ENCODE measurements around the gene TNFRSF18. TPM values are rescaled to one million over a fixed set of nuclear protein-coding genes. Genes with fewer than 3 reads are reported as not detected.

Gene TNFRSF18
- polyA plus RNA-seq, 1 donor (not counting 4 experiments of a cell fraction or from before 2014, with no cell fraction given) = 0.21 TPM

GRCh38 chr1:1204998-1205768 is 1.2 kb downstream of the TNFRSF18 start:
- Histone ChIP-seq H3K79me2 (ENCODE audit: control insufficient read depth, insufficient read depth, low read length) (no peaks in the 10 kb centered on the region), H3K27me3 (ENCODE audit: control insufficient read depth, extremely low read depth, insufficient read depth, low read length) (peaks cover 44% of the 10 kb centered on the region), H3K9me1 (ENCODE audit: control insufficient read depth, extremely low read depth, insufficient read depth, low read length) (no peaks in the 10 kb centered on the region), H2AFZ (ENCODE audit: control insufficient read depth, low read length) (no peak overlapping the region), H3K9me3 (ENCODE audit: control insufficient read depth, low read depth, low read length) (no peaks in the 10 kb centered on the region), H4K20me1 (ENCODE audit: control insufficient read depth, extremely low read depth, insufficient read depth, low read length) (no peaks in the 10 kb centered on the region), H3K36me3 (ENCODE audit: control insufficient read depth in 2 of 2, extremely low read depth in 1 of 2, insufficient read depth in 2 of 2, low read length in 2 of 2) (no peaks in the 10 kb centered on the region), H3K9ac (ENCODE audit: control insufficient read depth, extremely low read depth, insufficient read depth, low read length) (no peak overlapping the region), H3K4me1 (ENCODE audit: control insufficient read depth, extremely low read depth, insufficient read depth, low read length) (peaks cover 6% of the 10 kb centered on the region), H3K4me3 (ENCODE audit: control insufficient read depth in 2 of 3, extremely low read depth in 1 of 3, insufficient read depth in 2 of 3, low read depth in 1 of 3, low read length in 3 of 3) (no peak overlapping the region), H3K4me2 (ENCODE audit: control insufficient read depth, extremely low read depth, insufficient read depth, low read depth, low read length) (no peak overlapping the region), H3K27ac (ENCODE audit: control insufficient read depth, insufficient read depth, low read length) (no peak overlapping the region)
- TF ChIP-seq, protein P1, sequence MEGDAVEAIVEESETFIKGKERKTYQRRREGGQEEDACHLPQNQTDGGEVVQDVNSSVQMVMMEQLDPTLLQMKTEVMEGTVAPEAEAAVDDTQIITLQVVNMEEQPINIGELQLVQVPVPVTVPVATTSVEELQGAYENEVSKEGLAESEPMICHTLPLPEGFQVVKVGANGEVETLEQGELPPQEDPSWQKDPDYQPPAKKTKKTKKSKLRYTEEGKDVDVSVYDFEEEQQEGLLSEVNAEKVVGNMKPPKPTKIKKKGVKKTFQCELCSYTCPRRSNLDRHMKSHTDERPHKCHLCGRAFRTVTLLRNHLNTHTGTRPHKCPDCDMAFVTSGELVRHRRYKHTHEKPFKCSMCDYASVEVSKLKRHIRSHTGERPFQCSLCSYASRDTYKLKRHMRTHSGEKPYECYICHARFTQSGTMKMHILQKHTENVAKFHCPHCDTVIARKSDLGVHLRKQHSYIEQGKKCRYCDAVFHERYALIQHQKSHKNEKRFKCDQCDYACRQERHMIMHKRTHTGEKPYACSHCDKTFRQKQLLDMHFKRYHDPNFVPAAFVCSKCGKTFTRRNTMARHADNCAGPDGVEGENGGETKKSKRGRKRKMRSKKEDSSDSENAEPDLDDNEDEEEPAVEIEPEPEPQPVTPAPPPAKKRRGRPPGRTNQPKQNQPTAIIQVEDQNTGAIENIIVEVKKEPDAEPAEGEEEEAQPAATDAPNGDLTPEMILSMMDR (optimal IDR thresholded peaks at IDR 0.05 in 1 of 3, IDR thresholded peaks at IDR 0.05 in 1 of 3, conservative IDR thresholded peaks at IDR 0.05 in 1 of 3; ENCODE audit: extremely low read depth in 1 of 3, insufficient read depth in 2 of 3, low read length in 3 of 3) = no peak
- no peak for TF ChIP-seq EZH2 (IDR thresholded peaks at IDR 0.05; ENCODE audit: low read length)
- dilution Hi-C loops (cut with MboI; ENCODE audit: extremely low pct_ligation_motif_present, low sequenced_read_pairs) = no loop called here
- DNase-seq (ENCODE audit: low read depth, low spot score) = no peak
- FAIRE-seq = no peak

GRCh38 chr1:1204425-1204920 is 1.9 kb downstream of the TNFRSF18 start:
- DNase-seq (ENCODE audit: low read depth, low spot score) = no peak
- TF ChIP-seq, protein P1 (optimal IDR thresholded peaks at IDR 0.05 in 1 of 3, IDR thresholded peaks at IDR 0.05 in 1 of 3, conservative IDR thresholded peaks at IDR 0.05 in 1 of 3; ENCODE audit: extremely low read depth in 1 of 3, insufficient read depth in 2 of 3, low read length in 3 of 3) = no peak
- TF ChIP-seq EZH2 (IDR thresholded peaks at IDR 0.05; ENCODE audit: low read length) = no peak
- dilution Hi-C loops (cut with MboI; ENCODE audit: extremely low pct_ligation_motif_present, low sequenced_read_pairs) = no loop called here
- no peak overlapping the region for H2AFZ ChIP-seq (ENCODE audit: control insufficient read depth, low read length)
- no peaks in the 10 kb centered on the region for H3K9me1 ChIP-seq (ENCODE audit: control insufficient read depth, extremely low read depth, insufficient read depth, low read length)
- H3K36me3 ChIP-seq (ENCODE audit: control insufficient read depth in 2 of 2, extremely low read depth in 1 of 2, insufficient read depth in 2 of 2, low read length in 2 of 2) = no peaks in the 10 kb centered on the region
- H3K9ac ChIP-seq (ENCODE audit: control insufficient read depth, extremely low read depth, insufficient read depth, low read length) = no peak overlapping the region
- no peaks in the 10 kb centered on the region for H4K20me1 ChIP-seq (ENCODE audit: control insufficient read depth, extremely low read depth, insufficient read depth, low read length)
- H3K4me2 ChIP-seq (ENCODE audit: control insufficient read depth, extremely low read depth, insufficient read depth, low read depth, low read length) = no peak overlapping the region
- H3K4me1 ChIP-seq (ENCODE audit: control insufficient read depth, extremely low read depth, insufficient read depth, low read length) = peaks cover 6% of the 10 kb centered on the region
- H3K79me2 ChIP-seq (ENCODE audit: control insufficient read depth, insufficient read depth, low read length) = no peaks in the 10 kb centered on the region
- no peak overlapping the region for H3K27ac ChIP-seq (ENCODE audit: control insufficient read depth, insufficient read depth, low read length)
- H3K4me3 ChIP-seq (ENCODE audit: control insufficient read depth in 2 of 3, extremely low read depth in 1 of 3, insufficient read depth in 2 of 3, low read depth in 1 of 3, low read length in 3 of 3) = no peak overlapping the region
- H3K27me3 ChIP-seq (ENCODE audit: control insufficient read depth, extremely low read depth, insufficient read depth, low read length) = peaks cover 44% of the 10 kb centered on the region
- FAIRE-seq = no peak
- no peaks in the 10 kb centered on the region for H3K9me3 ChIP-seq (ENCODE audit: control insufficient read depth, low read depth, low read length)

Measured in keratinocyte (primary cell).